OCI-M2 (cell line): ENCODE measurements around the gene SPP1.

ENCODE experiments used
- DNase-seq: peaks from one replicate; lab custom pipeline; 2025; ENCODE audit not compliant: unreplicated experiment; lab: John Stamatoyannopoulos, UW

Gene SPP1

DNA sequence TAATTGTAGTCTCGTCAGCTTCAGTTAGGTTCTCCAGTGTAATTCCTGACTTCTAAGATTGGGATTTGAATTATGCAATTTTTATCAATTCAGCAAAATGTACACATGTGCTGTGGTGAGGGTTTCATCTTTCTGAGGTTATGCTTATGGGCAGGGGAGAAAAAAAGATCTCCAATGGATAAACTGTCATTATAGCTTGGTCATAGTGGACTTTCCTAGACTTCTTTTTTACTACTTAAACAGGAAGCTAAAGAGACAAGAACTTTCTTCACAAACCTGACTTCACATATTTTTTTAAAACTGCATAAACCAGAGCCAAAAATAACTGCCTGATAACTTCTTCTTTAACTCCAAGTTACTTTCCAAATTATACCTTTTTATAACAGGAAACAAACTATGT, 21.7 kb upstream of the SPP1 start:
- DNase-seq = no peak

DNA sequence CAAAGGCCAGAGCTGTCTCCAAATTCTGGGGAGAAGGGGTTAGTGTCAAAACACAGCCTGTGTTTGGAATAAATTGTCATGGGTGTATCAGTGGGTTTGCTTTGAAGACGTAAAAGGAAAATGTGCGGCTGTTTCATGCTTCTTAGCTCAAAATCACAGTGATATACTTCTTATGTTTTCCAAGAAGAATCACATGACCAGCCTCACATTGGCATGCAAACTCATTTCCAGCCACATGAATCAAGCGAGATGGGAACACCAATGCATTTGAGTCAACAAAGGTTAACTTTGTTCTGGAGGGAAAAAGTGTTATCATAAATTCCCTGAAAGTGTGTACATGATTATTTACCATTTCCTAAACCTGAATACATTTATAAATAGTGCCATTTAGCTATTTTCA, 19.0 kb upstream of the SPP1 start:
- DNase-seq = no peak

DNA sequence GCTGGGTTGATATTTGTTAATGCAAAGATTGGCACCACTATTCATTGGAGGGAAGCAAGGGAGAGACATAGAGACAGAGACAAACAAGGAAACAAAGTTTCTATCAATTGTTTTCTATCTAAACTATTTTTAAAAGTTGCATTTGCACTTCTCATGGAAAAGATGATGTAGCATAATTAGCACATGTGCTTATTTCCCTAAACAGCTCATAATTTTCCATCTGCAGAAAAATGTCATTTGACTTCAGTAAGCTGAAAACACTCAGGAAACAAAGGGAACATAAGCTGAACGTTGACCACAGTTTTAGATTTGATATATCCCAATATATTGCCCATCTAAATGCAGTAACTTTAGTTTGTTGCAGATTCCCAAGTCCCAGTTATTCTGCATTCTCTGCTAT, 18.5 kb upstream of the SPP1 start:
- DNase-seq = no peak

DNA sequence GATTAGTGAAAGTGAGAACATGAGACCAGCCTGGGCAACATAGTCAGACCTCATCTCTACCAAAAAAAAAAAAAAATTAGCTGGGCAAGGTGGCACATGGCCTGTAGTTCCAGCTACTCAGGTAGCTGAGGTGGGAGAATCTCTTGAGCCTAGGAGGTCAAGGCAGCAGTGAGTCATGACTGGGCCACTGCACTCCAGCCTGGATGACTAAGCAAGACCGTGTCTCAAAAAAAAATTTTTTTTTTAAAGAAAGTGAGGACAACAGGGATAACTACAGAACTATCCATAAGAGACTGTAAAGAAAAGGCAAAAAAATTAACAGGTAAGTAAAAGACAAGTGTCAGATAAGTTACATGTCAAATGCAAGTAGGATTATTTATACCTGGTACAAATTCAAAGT, 13.5 kb upstream of the SPP1 start:
- DNase-seq = no peak

DNA sequence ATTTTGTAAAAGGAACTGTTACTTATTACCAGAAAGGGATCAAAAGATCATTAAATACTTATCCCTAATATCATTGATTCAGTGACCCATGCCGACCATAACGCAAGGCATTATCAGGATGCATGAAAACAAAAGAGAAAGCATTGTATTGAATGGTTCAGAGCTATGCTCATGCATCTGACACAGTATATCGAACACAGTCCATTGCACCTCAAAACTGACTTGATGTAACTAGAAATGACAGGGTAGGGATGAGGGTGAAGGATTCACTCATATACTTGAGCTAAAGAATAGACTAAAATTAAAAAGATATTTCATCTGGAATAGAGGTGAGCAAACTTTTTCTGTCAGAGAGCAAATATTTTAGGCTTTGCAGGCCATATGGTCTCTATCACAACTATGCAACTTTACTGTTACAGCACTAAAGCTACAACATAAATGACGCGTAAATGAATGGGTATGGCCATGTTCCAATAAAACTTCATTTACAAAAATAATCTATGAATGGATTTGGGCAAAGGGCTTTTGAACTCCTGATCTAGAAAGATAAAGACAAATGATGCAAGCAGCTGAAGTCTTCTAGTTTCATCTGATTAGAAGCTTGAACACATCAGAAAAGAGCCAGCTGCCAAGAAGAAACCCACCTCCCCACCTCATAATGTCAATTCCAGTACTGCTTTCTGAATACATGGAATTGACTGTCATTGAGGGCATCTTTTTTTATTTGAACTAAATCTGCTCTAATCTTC, 12.9 kb upstream of the SPP1 start:
- no peak for DNase-seq

DNA sequence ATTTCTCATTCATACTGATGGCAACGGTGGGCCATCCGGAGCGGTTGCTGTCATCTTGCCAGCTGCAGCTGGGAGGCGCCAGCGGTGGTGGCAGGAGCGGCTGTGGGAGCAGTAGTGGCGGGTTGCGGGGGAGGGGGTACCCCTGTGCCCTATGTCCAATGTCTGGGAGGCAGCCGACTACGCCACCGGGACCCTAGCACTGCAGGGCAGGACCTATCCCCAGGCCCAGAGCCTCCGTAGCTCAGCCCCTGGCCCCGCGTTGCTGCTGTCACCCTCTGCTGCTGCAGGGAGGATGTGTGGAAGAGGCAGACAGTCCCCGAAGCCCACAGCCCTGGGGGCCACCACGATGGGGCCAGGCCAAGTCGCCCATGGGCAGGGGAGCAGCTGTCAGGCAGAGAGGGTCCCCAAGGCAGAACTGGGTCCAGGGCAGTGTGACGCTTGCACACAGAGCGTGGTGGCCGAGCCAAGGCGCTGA, 10.0 kb upstream of the SPP1 start:
- no peak for DNase-seq

DNA sequence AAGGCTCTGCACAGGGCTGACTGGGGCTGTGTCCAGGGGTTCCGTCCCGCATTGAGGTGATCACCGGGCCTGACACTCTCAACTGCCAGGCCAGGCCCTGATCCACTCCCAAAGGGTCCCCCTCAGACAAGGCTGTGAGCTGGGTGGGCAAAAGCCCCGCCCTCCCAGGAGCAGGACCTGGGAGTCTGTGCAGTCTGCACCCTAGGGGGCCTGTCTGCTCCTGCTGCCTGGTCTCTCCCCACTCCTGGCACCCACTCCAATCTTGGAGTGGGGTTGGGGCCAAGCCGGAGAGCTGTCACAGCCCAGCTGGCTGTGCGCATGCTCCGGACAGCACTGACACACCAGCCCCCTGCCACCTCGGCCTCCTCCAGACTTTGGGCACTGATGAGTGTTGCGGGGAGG, 9.4 kb upstream of the SPP1 start:
- no peak for DNase-seq

DNA sequence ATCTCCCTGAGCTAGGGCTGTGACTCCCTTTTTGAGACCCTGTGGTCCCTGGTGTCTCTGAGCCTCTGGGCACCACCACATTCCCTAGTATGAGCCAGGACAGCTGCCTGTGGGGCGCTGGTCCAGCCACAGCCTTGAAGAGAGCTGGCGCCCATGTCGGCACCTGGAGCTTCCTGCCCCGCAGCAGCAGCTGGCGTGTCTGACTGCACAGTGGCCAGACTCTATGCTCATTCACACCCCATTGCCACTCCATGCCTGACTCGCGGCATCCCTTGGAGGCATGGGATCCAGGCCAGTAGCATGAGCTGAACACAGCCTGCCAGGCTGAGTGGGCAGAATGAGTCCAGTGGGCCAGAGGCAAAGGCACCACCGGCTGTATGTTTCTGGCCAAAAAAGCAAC, 8.3 kb upstream of the SPP1 start:
- DNase-seq = no peak

DNA sequence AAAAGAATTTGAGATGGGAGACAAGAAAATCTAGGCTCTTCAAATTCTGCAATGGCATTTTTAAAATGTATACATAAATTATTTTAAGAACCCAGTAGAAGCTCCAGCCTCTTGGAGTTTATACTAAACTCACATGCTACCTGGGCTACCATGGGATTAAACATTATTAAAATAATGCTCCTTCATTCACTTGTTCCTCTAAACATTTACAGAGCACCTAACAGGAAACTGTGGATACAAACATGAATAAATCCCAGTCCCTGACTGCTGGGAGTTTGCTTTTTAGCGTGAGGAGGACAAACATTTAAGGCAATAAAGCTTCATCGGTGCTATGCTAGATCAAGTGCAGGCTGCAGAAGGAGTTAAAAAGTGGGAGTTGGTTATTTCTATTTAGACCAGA, 5.4 kb upstream of the SPP1 start:
- no peak for DNase-seq

DNA sequence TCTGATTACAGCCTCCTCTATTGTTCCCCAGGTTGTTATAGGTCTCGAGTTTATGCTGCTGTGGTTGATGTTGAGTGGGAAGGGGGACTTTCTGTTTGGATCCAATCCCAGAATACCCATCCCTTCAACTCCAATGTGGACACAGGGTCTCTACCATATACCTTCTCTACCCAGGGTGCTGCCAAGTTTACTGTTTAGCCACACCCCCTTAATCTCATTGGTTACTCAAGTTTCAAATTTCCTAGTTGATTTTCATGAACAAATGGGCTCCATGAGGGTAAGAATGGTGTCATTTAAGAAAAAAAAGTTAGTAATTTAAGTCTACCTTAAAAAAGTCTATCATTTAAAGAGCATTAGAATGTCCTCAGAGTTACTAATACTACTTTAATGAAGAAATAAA, 3.6 kb upstream of the SPP1 start:
- DNase-seq = no peak

DNA sequence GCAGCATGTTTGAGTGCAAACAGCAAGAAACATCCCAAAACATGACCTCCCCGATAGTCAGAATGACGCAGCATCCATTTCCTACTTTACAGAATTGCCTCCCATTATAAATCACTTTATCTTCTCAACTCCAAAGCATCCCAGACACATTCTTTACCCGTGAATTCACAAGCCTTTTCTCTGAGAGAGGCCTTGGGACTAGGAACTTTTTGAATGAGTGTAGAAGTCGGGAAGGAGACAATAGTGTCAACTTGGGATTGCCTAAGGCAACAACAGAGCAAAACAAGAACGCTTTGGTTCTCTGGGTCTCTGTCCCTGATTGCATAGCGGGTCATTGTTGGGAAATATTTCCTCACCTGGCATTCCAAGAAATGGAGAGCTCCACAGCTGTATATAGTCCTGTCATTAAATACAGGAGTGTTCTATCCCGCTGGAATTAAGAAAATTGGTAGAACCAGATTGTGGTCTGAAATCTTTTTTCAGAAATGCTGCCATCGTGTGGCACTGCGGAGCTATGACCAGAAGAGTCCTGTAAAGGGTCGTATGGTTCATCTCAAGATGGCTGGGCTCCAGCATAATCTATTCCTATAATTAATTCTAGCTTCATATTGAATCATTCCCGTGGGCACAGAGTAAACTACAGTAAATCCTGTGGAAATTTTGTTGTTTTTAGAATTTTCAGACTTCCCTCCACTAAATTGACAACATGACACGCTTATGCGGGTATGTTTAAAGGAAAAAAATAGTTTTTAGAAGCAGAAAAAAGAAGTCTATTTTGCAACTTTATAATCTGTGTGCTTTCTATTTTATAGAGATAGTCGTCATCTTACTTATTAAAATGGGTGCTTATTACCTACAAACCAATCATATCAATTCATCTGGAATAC, 2.0 kb upstream of the SPP1 start:
- DNase-seq = no peak

DNA sequence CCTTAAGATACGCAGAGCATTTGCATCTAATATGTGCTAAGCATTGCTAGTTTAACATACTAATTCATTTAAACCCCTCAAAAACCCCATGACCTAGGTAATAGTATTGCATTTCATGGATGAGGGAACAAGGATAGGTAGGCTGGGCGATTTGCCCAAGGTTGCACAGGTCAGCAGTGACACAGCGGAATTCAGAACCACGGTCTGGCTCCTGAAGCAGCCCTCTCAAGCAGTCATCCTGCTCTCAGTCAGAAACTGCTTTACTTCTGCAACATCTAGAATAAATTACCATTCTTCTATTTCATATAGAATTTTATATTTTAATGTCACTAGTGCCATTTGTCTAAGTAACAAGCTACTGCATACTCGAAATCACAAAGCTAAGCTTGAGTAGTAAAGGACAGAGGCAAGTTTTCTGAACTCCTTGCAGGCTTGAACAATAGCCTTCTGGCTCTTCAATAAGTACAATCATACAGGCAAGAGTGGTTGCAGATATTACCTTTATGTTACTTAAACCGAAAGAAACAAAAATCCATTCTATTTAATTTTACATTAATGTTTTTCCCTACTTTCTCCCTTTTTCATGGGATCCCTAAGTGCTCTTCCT, 555 bp upstream of the SPP1 start:
- no peak for DNase-seq

DNA sequence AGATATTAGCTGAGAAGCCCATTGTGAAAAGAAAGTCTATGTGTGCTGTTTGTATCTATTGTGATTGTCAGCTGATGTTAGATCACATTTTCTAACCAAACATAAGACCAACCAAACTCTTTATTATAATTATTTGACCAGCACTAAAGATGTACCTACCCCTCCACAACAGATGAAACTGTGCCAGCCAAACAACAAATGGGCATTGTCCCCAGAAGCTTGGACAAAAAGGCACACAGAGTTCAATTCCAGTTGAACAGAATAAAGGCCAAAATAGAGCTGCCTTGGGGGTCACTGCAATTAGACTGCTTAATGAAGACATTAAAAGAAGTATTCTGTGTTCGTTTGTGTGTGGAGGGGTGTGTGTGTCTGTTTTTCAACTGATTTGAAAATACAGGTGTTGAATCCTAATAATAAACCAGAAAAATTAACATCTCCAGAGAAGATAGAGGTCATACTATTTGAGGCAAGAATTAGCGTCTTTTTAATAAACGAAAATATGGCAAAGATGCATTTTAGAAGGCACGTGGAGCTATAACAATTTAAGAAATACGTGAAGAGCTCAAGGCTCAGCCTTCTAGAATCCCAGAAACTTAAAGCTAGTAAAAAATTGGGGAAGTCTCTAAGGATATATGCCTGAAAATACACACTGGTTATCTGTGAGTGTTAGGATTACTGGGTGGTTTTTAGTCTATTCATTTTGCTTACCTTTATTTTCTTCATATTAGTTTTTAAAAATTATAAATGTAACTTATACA, 2.2 kb downstream of the SPP1 start:
- DNase-seq = no peak

DNA sequence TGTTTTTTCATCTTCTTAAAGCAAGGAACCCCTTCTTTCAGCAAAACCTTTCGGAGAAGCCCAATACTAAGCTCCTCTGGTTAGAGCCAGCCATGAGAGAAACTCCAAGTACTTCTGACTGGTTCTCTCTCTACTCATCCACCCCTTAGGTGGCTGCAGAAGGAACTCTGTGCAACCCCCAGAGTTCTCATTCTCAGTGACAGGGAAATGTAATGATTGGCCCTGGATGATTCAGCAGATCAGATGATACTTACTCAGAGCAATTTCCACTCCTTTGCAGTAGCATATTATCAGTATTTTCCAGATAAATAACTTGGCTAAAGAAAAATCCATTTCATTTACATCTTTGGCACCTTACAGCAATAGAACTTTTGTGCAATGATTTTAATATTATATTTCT, 3.2 kb downstream of the SPP1 start:
- no peak for DNase-seq

DNA sequence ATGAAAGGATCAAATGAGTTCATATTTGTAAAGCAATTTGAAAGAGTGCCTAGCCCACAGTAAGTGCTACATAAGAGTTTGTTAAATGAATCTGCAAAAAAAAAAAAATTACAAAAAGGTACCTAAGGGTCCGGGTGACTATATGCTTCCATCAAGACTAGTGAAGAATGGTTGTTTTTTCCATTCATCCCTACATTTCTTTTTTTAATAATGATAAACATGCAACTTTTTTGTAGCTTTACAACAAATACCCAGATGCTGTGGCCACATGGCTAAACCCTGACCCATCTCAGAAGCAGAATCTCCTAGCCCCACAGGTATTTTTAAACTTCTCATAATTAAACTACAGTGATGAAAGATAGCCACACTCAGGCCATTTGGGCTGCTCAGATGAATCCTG, 4.3 kb downstream of the SPP1 start:
- no peak for DNase-seq

DNA sequence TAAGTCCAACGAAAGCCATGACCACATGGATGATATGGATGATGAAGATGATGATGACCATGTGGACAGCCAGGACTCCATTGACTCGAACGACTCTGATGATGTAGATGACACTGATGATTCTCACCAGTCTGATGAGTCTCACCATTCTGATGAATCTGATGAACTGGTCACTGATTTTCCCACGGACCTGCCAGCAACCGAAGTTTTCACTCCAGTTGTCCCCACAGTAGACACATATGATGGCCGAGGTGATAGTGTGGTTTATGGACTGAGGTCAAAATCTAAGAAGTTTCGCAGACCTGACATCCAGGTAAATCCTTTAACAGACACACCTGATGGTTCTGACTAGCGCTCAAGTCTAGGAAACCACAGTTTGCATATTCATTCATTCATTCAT, 6.0 kb downstream of the SPP1 start:
- no peak for DNase-seq

DNA sequence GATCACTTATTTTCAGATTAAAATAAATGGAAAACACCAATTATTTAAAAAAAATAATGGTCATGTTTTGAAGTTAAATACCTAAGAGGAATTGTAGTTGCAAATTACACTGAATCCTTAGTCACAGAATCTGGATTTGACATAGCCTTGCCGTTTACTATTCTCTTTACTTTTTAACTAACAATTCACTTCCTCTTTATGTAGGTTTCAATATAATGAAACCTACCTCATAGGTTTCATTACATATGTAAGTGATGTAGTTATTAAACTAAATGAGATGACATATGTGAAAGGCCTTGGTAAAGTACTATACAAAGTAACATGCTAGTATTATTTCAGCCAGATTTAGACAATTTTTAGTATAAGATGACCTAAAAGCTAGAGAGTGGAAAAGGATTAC, 6.5 kb downstream of the SPP1 start:
- no peak for DNase-seq

DNA sequence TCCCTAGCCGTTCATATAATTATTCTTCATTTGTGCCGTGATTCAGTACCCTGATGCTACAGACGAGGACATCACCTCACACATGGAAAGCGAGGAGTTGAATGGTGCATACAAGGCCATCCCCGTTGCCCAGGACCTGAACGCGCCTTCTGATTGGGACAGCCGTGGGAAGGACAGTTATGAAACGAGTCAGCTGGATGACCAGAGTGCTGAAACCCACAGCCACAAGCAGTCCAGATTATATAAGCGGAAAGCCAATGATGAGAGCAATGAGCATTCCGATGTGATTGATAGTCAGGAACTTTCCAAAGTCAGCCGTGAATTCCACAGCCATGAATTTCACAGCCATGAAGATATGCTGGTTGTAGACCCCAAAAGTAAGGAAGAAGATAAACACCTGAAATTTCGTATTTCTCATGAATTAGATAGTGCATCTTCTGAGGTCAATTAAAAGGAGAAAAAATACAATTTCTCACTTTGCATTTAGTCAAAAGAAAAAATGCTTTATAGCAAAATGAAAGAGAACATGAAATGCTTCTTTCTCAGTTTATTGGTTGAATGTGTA, 7.0 kb downstream of the SPP1 start:
- no peak for DNase-seq

DNA sequence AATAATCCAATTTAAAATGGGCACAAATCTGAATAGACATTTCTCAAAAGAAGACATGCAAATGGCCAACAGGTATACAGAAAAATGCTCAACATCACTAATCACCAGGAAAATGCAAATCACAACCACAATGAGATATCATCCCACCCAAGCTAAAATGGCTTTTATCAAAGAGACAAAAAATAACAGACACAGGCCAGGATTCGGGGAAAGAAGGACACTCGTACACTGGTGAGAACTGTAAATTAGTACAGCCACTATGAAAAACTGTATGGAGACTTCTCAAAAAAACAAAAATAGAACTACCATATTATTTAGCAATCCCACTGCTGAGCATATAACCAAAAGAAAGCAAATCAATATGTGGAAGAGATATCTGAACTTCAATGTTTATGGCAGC, 8.5 kb downstream of the SPP1 start:
- DNase-seq = no peak

DNA sequence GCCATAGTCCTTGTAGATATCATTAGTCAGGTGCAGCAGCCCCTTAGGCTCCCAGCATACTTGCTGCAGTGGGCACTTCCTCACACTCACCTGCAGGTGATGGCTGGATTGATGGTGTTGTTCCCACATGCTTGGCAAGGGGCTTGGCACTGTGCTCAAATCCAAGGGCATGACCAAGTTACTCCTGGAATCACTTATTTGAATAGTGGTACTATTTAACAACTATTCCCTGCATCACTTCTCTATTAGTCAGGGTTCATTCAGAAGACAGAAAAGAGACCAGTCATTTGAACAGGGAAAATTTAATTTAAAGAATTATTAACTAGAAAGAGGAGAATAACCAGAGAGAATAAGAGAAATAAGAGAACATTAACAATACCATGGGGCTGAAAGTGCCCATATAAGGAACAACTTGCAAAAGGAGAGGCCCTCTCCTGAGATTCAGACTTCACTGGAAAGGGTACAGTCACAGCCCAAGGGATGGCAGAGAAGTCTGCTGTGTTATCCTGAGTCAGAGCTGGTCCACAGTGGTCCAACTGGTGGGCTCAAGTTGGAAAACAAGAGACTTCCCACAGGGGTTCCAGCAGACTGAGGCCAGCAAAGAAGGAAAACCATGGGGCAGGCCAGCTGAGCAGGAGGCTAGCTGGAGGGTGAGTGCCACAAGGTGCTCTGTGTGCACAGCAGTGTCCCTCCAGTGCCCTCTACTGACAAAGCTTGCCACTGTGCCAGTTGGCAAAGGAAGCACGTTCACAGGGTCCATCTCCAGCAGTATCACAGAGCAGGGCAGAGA, 9.8 kb downstream of the SPP1 start:
- DNase-seq = no peak
